ENCODE results near the gene MINDY4B. TPM values are rescaled to one million over a fixed set of nuclear protein-coding genes. Genes with fewer than 3 reads are reported as not detected.

MINDY4B gene
- total RNA-seq, 1 donor from 2014 or later: not detected

DNA sequence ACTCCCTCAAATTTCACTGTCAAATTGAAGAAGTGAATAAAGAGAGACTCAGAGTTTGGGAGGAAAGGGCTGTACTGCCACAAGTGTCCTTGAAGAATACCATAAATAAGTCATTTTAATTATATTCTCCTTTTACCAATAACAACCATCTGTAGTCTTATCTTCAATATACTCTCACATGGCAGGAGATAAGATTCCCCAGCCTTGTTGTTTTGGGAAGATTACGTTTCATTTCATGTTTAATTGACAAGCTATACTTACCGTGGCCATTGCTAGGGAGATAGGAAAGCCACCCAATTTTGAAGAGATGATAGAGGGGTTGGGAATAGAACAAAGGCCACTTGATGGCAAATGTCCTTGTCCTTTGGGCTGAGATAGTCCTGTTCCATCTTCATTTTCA is 2.3 kb downstream of the MINDY4B start:
- ATAC-seq: no peak

DNA sequence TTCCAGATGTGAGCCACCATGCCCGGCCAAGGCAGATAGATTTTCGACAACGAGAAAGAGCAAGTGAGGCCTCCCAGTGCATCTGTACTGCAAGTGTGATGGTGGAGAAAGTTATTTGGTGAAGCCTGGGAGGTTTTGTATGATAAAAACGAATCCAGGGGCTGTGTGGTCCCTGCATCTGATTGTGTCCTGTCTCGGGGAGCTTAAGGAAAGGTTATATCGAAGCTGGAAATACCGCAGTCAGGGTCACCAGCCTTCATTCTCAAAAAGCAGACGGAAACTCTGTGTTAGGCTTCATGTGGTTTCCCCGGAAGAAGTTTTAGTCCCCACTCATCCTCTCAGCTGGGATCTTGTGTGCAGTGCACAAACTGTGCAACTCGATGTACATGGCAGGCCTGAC is 3.4 kb downstream of the MINDY4B start:
- intact Hi-C loops (cut with DNase I): no loop called here
- ATAC-seq (no peak), DNase-seq (ENCODE audit: low spot score) (no peak)

More for the DNA sequence above, 2.3 kb downstream of the MINDY4B start:
- no peak for DNase-seq (ENCODE audit: low spot score)
- intact Hi-C loops (cut with DNase I): no loop called here

DNA sequence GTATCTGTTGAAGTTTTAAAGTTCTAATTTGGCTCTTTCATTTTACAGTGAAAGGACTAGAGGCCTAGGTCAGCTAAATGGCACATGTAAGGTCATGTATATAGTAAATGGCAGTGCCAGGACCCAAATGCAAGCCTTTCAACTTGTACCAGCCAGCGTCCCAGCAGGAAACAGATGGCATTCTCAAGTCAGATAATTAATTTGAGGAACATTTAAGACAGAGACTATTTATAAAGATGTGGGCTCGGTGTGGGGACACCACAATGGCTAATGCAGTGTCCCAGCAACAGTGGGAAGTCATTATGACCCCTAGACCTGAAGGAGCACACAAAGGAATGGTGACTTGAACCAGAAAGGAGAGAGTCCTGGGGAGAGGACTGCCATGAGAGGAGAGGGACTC is 6.1 kb downstream of the MINDY4B start:
- intact Hi-C loops (cut with DNase I): no loop called here
- no peak for ATAC-seq
- no peak for DNase-seq (ENCODE audit: low spot score)

DNA sequence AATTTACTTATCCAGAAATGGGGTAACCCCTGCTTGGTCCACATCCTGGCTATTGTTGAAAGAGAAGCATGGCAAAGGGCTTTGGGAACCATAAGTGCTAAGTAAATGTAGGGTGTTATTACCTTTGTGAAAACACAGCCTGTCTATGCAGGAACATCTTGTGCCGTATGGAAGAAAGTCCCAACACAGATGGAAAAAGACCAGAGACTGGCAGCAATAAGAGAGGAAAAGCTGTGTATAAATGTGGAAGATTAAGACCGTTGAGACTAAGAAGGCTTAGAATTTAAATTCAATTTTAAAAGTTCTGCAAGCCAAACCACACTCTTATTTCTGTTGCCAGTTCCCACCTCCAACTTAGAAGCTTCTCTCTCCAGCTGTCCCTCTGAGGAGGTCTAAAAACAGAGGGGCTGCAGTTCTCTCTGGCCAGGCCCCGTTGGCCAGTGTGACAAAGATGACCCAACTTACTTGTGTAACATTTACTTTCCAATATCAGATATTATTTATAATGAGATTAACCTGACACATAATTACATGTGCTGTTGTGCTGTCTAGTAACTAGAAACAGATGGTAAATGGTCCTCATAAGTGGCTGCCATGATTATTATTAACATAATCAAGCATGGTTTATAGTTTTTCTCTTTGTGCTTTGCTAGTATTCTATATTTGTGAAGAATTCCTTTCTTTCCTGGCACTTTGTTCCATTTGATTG is 7.0 kb downstream of the MINDY4B start:
- DNase-seq (ENCODE audit: low spot score) (no peak), ATAC-seq (no peak)
- intact Hi-C loops (cut with DNase I): no loop called here

DNA sequence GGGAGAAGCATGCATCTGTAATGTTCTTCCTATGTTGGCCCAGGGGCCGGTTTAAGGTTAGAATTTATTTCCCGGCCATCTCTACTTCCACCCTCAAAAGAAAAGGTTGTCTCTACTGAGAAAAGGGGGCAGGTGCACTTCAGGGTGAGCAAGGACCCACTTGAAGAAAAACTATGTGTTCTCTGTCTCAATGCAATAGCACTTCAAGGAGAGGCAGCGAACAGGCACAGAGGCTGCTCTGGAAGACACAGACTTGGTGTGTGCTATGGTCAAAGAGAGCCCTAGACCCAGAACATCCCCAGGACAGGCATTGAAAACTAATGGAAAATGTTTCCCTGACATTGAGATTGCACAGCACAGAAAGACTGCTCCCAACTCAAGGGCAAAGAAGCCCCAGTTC is 7.6 kb downstream of the MINDY4B start:
- ATAC-seq: no peak
- no peak for DNase-seq (ENCODE audit: low spot score)
- intact Hi-C loops (cut with DNase I): no loop called here

DNA sequence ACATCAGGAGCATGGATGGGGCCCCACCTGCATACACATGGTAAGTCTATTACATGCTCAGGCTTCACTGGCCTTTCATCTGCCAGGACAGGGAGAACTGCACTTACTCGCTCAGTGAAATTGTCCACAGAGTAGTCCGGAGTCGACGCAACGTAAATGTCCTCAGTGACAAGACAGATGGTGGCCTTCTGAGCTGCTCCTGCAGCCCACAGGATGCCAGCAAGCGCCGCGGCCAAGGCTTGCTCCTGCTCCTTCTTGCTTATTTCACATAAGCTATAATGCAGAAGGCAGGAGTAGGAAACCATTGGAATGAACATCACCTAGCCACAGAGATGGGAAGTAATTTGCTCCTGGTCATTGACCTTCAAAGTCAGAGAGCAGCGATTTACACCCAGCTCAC is 14.4 kb downstream of the MINDY4B start:
- intact Hi-C loops (cut with DNase I): no loop called here
- no peak for ATAC-seq

DNA sequence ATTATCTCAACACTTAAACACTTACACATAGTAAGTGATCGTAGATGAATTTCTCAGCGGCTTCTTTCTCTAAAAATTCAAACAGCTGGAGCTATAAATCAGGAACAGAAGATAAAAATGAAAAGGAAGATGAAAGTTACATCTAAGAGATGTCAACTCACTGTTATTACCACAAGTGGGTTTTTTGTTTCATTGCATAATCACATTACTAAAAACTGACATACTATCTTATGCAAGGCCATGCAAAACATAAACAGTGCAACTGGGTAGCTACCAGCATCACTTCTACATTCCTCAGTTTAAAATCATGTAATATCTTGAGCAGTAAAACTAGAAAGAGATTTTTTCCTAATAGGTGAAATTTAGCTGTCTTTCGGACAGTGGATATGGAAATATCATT is 14.9 kb downstream of the MINDY4B start:
- intact Hi-C loops (cut with DNase I): no loop called here
- ATAC-seq (no peak), DNase-seq (ENCODE audit: low spot score) (no peak)

More for the DNA sequence above, 14.4 kb downstream of the MINDY4B start:
- no peak for DNase-seq (ENCODE audit: low spot score)

DNA sequence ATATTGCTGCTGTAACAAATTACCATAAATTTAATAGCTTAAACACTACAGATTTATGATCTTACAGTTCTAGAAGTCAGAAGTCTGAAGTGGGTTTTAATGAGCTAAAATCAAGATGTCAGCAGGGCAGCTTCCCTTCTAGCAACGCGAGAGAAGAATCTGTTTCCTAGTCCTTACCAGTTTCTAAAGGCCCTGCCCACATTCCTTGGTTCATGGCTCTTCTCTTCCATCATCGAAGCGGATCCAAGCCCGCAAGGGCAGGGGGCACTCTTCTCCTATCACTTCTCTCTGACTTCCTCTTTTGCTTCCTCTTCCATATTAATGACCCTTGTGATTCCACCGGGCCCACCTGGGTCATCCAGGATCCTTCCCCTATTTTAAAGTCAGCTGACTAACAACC is 16.1 kb downstream of the MINDY4B start:
- DNase-seq (ENCODE audit: low spot score): no peak
- no peak for ATAC-seq
- intact Hi-C loops (cut with DNase I): no loop called here

DNA sequence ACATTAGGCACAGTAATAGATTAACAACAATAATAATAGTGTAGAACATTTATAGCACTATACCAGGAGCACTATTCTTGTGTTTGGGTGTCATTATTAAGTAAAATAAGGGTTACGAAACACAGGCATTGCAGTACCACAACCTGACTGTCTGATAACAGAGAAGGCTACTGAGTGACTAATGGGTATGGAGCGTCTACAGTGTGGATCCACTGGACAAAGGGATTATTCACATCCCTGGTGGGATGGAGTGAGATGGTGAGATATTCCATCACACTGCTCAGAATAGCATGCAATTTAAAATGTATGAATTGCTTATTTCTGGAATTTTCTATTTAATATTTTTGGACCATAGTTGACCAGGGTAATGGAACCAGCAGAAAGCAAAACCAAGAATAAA is 18.2 kb downstream of the MINDY4B start:
- no peak for DNase-seq (ENCODE audit: low spot score)
- ATAC-seq: no peak
- intact Hi-C loops (cut with DNase I): no loop called here

DNA sequence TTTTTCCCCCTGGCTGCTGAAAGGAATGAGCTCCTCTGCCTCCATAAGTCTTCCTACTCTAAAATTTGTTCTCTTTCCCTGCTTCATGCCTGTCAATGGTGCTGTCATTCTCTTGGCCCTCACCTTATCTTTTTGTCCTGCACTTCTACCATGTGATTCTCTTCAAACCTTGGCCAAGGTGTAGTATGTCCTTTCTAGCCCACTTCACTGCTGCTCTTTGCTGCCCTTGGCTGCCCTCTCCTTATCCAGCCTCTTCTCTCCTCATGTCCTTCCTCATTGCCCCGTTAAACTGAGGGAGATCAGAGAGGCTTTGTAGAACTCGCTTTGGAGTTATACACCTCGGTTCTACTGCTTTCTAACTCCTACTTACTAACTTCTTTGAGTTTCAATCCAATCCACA is 19.7 kb downstream of the MINDY4B start:
- DNase-seq (ENCODE audit: low spot score) (no peak), ATAC-seq (no peak)
- intact Hi-C loops (cut with DNase I): no loop called here

DNA sequence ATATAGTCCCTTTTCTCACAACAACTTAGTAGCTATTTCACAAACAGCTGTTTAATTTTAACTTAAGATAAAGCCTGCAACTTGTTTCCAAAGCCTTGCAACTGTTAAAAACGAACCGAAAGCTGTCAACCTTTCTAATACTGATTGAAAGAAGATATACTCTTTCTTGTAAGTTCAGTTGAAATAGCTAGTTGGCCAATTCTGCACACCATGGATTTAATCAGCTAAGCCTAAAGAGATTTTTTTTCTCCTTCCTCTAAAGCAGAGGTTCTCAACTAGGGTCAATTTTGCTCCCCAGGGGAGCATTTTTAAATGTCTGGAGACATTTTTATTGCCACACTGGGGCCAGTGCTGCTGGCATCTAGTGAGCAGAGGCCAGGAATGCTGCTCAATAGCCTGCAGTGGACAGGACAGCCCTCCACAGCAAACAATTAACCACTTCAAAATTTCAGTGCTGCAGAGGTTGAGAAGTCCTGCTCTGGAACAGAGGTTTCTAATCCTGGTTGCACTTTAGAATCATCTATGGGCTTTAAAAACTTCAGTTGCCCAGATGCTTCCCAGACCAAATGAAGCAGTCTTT is 26.2 kb downstream of the MINDY4B start:
- ATAC-seq (no peak), DNase-seq (ENCODE audit: low spot score) (no peak)
- intact Hi-C loops (cut with DNase I): no loop called here

DNA sequence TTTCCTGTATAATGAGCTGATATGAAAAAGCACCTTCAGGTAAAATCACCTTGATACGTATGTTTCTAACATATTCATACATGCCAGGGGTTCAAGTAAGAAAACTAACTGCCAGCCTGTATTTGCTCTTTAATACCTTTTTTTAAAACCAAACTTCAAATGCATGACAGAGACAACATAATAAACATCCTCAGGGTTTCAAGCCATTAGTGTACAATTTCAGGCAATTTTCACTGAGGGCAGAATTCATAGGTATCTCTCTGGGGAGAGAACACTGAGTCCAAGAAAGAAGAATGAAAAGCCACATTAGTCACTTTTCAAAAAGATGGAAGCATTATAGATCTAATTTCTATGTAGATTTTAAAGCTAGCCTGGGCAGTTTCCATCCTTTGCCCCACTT is 26.9 kb downstream of the MINDY4B start:
- DNase-seq (ENCODE audit: low spot score): no peak
- intact Hi-C loops (cut with DNase I): no loop called here
- no peak for ATAC-seq

DNA sequence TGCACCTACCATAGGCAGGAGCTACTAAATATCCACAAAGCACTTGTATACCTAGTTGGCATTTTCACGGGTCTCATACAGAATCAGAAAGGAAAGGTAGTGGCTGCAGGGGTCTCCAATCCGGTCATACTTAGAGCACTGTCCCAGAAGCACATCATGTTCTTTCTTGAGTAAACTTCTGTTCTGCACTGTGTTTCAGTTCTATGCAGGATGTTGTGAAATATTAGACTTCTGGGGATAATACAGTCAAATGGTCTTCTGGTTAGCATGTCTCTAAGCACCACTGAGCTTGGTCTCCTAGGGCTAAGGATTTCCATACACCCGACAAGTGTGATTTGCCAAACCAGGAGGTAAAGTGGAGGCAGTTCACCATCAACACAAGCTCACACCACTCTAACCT is 27.9 kb downstream of the MINDY4B start:
- intact Hi-C loops (cut with DNase I): no loop called here
- ATAC-seq (peak; percentile 65), DNase-seq (ENCODE audit: low spot score) (no peak)

DNA sequence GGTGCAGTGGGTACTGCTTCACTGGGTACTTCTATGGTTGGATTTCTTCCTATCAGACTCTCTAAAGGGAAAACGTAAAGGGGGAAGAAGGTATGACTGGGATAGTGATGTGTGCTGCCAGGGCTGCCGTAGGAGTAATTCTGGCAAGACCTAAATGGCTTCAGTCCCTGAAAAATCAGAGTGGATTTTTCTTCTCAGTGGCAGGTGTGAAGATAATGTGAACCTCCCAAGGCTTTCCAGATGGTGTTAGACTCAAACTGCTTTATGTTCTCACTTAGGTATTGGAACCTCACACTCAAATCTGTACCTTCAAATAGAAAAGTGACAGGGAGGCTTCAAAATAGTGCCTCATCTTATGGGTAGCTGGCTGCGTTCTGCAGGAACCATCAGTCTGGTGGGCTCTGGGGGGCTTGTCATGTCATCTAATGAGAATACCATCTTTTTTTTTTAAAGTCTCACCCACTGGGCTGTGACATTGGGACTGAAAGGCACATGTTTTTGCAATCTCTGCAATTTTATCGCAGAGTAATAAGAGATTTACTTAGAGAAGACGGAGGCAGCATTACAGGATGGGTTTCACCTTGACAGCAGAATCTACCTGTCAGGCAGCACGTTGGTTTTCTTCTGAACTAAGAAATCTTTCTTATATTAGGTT is 28.5 kb downstream of the MINDY4B start:
- intact Hi-C loops (cut with DNase I): no loop called here
- DNase-seq (ENCODE audit: low spot score): no peak
- ATAC-seq: no peak

DNA sequence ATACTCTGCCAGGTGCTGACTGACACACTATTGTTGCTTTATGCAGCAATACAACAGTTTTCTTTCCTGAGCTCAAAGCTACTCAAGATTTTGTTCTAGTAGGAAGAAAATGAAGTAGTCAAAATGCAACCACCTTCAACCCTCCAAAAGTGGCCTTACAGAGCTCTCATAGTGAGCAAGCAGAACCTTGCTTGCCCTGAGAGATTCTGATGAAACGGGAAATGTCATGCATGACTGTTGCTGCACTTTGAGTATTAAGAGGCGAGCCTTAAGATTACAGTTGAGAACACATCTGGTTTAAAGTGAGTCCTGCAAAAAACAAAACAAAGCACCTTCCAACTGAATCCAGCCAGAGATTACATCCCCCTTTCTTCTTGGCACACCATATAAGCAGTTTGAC is 29.7 kb downstream of the MINDY4B start:
- intact Hi-C loops (cut with DNase I): no loop called here
- ATAC-seq: no peak
- DNase-seq (ENCODE audit: low spot score): no peak

DNA sequence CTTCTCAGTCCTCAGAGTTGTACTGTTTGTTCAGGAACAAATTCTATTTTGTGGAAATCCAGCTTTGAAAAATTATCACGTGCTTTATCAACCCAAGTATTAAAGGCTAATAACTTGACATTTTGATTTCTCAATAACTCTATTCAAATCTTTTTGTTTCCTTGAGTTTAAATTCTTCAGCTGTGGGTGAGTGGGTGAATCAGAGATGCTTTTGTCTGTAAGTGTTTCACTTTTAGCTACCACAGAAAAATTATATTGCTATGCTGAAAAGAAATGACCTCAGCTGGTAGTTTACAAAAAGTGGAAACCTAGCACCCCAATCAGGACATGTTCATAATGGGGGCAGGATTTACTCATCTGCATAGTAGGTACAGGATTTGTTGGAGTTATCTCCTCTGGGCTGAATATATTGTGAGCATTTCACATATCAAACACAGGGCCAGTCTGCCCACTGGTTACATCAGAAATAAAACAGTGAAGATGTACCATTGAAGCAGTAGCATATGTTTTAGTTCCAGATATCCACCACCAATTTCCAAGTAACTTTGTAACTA is 30.5 kb downstream of the MINDY4B start:
- DNase-seq (ENCODE audit: low spot score): no peak
- ATAC-seq: no peak
- intact Hi-C loops (cut with DNase I): no loop called here

DNA sequence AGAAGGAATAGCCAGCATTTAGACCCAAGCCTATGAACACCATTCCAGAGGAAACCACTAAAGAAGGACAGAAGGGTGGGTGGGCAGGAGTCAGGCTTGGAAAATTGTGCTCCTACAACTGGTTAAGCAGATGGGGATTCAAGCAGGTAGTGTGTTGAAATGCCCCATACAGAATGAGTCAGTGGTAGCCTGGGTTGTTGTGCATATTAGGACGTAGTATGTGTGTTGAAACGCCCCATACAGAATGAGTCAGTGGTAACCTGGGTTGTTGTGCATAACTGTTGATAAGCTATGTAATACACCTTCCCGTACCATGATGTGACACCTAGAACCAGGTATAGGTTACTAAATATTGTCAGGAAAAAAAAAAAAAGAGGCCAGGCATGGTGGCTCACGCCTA is 34.0 kb downstream of the MINDY4B start:
- ATAC-seq: no peak

DNA sequence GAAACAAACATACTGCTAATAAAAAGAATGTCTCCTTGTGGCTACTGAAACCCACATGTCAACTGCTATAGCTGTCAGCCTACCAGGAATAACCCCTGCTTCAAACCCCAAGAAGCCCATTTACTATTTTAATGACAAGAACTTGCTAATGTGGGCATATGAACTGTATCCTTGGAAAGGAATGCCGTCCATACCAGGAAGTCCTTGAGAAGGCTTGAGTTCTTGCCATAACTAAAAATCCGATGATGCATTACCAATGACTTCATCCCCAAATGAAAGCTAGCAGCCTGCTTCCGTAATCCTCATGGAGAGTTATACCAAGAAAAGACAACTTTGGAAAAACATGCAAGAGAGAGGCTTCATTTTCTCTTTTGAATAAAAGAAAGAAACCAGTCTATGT is 34.8 kb downstream of the MINDY4B start:
- DNase-seq (ENCODE audit: low spot score): no peak
- ATAC-seq: no peak
- intact Hi-C loops (cut with DNase I): no loop called here

More for the DNA sequence above, 34.0 kb downstream of the MINDY4B start:
- DNase-seq (ENCODE audit: low spot score): no peak
- intact Hi-C loops (cut with DNase I): no loop called here

DNA sequence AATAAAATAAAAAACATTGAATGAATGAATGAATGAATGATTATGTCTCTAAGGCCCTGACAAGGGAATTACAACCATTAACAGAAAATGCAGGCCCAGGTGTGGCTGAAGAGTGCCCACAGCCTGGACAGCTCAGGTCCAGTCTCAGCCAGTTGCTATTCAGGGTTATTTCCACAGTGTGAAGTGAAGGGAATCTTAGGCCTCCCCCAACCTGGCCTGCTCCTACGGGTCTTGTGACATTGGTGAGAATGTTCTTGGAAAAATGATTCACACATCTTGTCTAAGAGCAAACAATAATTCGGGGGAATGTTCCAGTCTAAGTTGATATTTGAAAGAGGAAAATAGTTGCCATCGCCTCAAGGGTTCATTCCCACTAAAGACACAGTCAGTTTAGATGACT is 37.0 kb downstream of the MINDY4B start:
- peak; percentile 76 for ATAC-seq
- intact Hi-C loops (cut with DNase I): loop anchor here (10.0 kb wide), 1 partner anchor 143 kb away; no protein-coding TSS in a partner anchor
- DNase-seq (ENCODE audit: low spot score): no peak

DNA sequence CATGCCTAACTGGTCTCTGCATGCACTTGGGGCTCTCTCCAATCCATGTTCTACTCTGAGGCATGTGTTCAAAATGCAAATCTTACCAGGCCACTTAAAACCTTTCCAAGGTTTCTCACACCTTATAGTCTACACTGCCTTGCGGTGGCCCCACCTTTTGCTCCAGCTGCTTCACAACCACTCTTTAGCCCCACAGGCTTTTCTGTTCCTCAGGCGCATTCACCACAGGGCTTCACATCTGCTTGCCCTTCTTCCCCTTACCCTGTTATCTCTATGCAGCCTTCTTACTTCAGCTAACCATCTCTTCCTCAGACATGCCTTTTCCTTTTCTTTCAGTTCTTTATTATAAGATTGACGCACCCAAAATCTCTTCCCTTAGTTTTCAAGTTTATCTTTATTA is 37.8 kb downstream of the MINDY4B start:
- intact Hi-C loops (cut with DNase I): loop anchor here (10.0 kb wide), 1 partner anchor 143 kb away; no protein-coding TSS in a partner anchor
- no peak for DNase-seq (ENCODE audit: low spot score)
- no peak for ATAC-seq

All from sciatic nerve (tissue), 2 donors.